Left lung (tissue), 10 donors: ENCODE data around the gene CDH13. TPM values are rescaled to one million over a fixed set of nuclear protein-coding genes. Genes with fewer than 3 reads are reported as not detected.

Source experiments
- ATAC-seq: fragments of 200-7000 bp; cut with Tn5 transposase; one replicate; pipeline ENCODE4 v1.9.1; 2020; ENCODE audit warnings: moderate library complexity
- DNase-seq, 4 donors: peaks; one replicate each; pipeline ENCODE4 v3.0.0-alpha.2; 2013 to 2020
- H3K27ac ChIP-seq, 2 donors: fragments of 200-600 bp; sonication (generic) in 1 of 2; one replicate each; pipeline versions ENCODE4 v1.5.0 to v1.8.0; 2020 to 2021
- H3K27me3 ChIP-seq, 2 donors: fragments of 200-600 bp; sonication (generic) in 1 of 2; one replicate each; pipeline versions ENCODE4 v1.5.0 to v1.8.0; 2020 to 2021
- H3K36me3 ChIP-seq, 2 donors: fragments of 200-600 bp; sonication (generic) in 1 of 2; one replicate each; pipeline versions ENCODE4 v1.5.0 to v1.8.0; 2020 to 2021
- H3K4me1 ChIP-seq, 2 donors: fragments of 200-600 bp; one replicate each; pipeline ENCODE4 v1.8.0; 2021
- H3K4me3 ChIP-seq, 2 donors: fragments of 200-600 bp; sonication (generic) in 1 of 2; one replicate each; pipeline versions ENCODE4 v1.5.0 to v1.8.0; 2020 to 2021; ENCODE audit warnings: mild to moderate bottlenecking in 1 of 2
- H3K9me3 ChIP-seq, 2 donors: fragments of 200-600 bp; sonication (generic) in 1 of 2; one replicate each; pipeline versions ENCODE4 v1.5.0 to v1.8.0; 2020 to 2021
- CTCF ChIP-seq, 2 donors: fragments of 200-600 bp; sonication (generic) in 1 of 2; IDR thresholded peaks; one replicate each; pipeline versions ENCODE4 v1.5.0 to v1.8.0; 2021; ENCODE audit warnings: antibody characterized with exemption in 2 of 2
- intact Hi-C, 2 donors: fragments of 100-400 bp; cut with DNase I; formaldehyde crosslinking; loops; one replicate each; pipeline versions ENCODE4 v1.11.2 to v1.14.2; 2022
- polyA plus RNA-seq, 6 donors: library from polyadenylated mRNA; unstranded; fragments of 120-200 nt; gene quantifications; one replicate each; pipeline ENCODE4 v1.2.1, GENCODE V29; 2013; ENCODE audit not compliant: insufficient read length in 6 of 6
- total RNA-seq, 2 donors: library from RNA; stranded (reverse); fragmentation: NEBNext Ultra II Directional; extraction: Animal tissue kit (Norgen Biotek cat#: 25700); gene quantifications; one replicate each; pipeline ENCODE4 v1.2.1, GENCODE V29; 2021
- donor health status: DM: no; HTN: yes; CAD: no.
- donor health status: DM: no; HTN: no; CAD: no.

CDH13 gene
- total and polyA plus RNA-seq, 8 donors = 2.7 to 20.3 (median 3.2) TPM

- intact Hi-C loops = no loop called here
- Histone ChIP-seq H3K27me3 (no peaks in the 10 kb centered on the region), H3K36me3 (no peaks in the 10 kb centered on the region), H3K27ac (no peak overlapping the region), H3K4me1 (no peaks in the 10 kb centered on the region), H3K9me3 (peaks cover 0 to 12% of the 10 kb centered on the region in 2 donors), H3K4me3 (no peak overlapping the region)
- no peak for DNase-seq
- no peak for ATAC-seq
- TF ChIP-seq CTCF (IDR thresholded peaks at IDR 0.05) = no peak
Observed at GRCh38 chr16:82937926-82938520, 311.3 kb downstream of the CDH13 start.

GRCh38 chr16:82943371-82943770, 316.6 kb downstream of the CDH13 start:
- DNase-seq (no peak), ATAC-seq (no peak)
- no peaks in the 10 kb centered on the region for H3K9me3 ChIP-seq
- no peaks in the 10 kb centered on the region for H3K36me3 ChIP-seq
- intact Hi-C loops = no loop called here
- H3K4me1 ChIP-seq = no peaks in the 10 kb centered on the region
- no peaks in the 10 kb centered on the region for H3K27me3 ChIP-seq
- H3K4me3 ChIP-seq = no peak overlapping the region
- no peak overlapping the region for H3K27ac ChIP-seq
- TF ChIP-seq CTCF (IDR thresholded peaks at IDR 0.05) = no peak

GRCh38 chr16:82945420-82946101, 318.8 kb downstream of the CDH13 start:
- DNase-seq = no peak
- no peaks in the 10 kb centered on the region for H3K4me1 ChIP-seq
- no peaks in the 10 kb centered on the region for H3K36me3 ChIP-seq
- no peak for ATAC-seq
- no peaks in the 10 kb centered on the region for H3K9me3 ChIP-seq
- H3K27me3 ChIP-seq = no peaks in the 10 kb centered on the region
- intact Hi-C loops = no loop called here
- H3K4me3 ChIP-seq = no peak overlapping the region
- TF ChIP-seq CTCF (IDR thresholded peaks at IDR 0.05) = no peak
- H3K27ac ChIP-seq = no peak overlapping the region

- ATAC-seq (no peak), DNase-seq (no peak)
- H3K27me3 ChIP-seq = no peaks in the 10 kb centered on the region
- intact Hi-C loops = no loop called here
- H3K27ac ChIP-seq = no peak overlapping the region
- H3K9me3 ChIP-seq = no peaks in the 10 kb centered on the region
- H3K36me3 ChIP-seq = no peaks in the 10 kb centered on the region
- no peak for TF ChIP-seq CTCF (IDR thresholded peaks at IDR 0.05)
- no peaks in the 10 kb centered on the region for H3K4me1 ChIP-seq
- no peak overlapping the region for H3K4me3 ChIP-seq
Observed at GRCh38 chr16:82947698-82948097, 320.9 kb downstream of the CDH13 start.

- Histone ChIP-seq H3K27ac (no peak overlapping the region), H3K27me3 (no peaks in the 10 kb centered on the region), H3K4me1 (no peaks in the 10 kb centered on the region), H3K36me3 (no peaks in the 10 kb centered on the region), H3K4me3 (no peak overlapping the region), H3K9me3 (no peaks in the 10 kb centered on the region)
- ATAC-seq = no peak
- TF ChIP-seq CTCF (IDR thresholded peaks at IDR 0.05) = no peak
- no peak for DNase-seq
- intact Hi-C loops = no loop called here
Observed at GRCh38 chr16:82949016-82949415, 322.2 kb downstream of the CDH13 start.
